Prostate gland (tissue), 2 donors: ENCODE results near the gene HCFC1R1.

Source experiments
- CTCF ChIP-seq, 4 experiments: fragments of 200-600 bp in 2 of 4; fragments of 450-650 bp in 2 of 4; sonication (generic) in 2 of 4; IDR thresholded peaks; 1 replicate in 3 of 4; 2 replicates in 1 of 4; pipeline ENCODE4 v1.5.1; 2016 to 2019; ENCODE audit warnings: antibody characterized with exemption in 4 of 4, mild to moderate bottlenecking in 2 of 4, moderate library complexity in 2 of 4
- POLR2A ChIP-seq: fragments of 450-650 bp; IDR thresholded peaks from one replicate; pipeline ENCODE4 v1.6.1; 2016; ENCODE audit warnings: antibody characterized with exemption, mild to moderate bottlenecking
- POLR2AphosphoS5 ChIP-seq: sonication (generic); formaldehyde crosslinking; IDR thresholded peaks from one replicate; pipeline ENCODE4 v1.6.1; 2017; ENCODE audit warnings: antibody characterized with exemption

- TF ChIP-seq CTCF (IDR thresholded peaks at IDR 0.05): no peak
- TF ChIP-seq POLR2A: no peak
- TF ChIP-seq POLR2AphosphoS5: no peak
Observed at GRCh38 chr16:3065742-3066439, 42.1 kb upstream of the HCFC1R1 start.
